GM23338 (cell line): Measurements from ENCODE around the gene FAM13A. TPM values are rescaled to one million over a fixed set of nuclear protein-coding genes. Genes with fewer than 3 reads are reported as not detected.

Source experiments
- ATAC-seq: fragments of 200-7000 bp; cut with Tn5 transposase; 3 replicates; pipeline ENCODE4 v1.9.1; 2020
- DNase-seq: peaks from one replicate; pipeline ENCODE4 v3.0.0-alpha.2; 2015; ENCODE audit warnings: low spot score
- H2AFZ ChIP-seq: fragments of 200-600 bp; sonication (generic); 2 replicates; pipeline ENCODE4 v1.8.0; 2016; ENCODE audit warnings: antibody characterized with exemption, mild to moderate bottlenecking, moderate library complexity
- H3F3A ChIP-seq: fragments of 200-600 bp; sonication (generic); replicated peaks from 2 replicates; pipeline ENCODE4 v1.8.0; 2017; ENCODE audit warnings: antibody characterized with exemption, mixed run types, low read depth
- H3K27ac ChIP-seq: fragments of 200-600 bp; sonication (generic); 2 replicates; pipeline ENCODE4 v1.6.1; 2016; ENCODE audit warnings: low read depth
- H3K27me3 ChIP-seq: fragments of 200-600 bp; sonication (generic); 2 replicates; pipeline ENCODE4 v1.8.0; 2016; ENCODE audit warnings: mild to moderate bottlenecking, mixed run types, moderate library complexity; ENCODE audit not compliant: insufficient read depth
- H3K36me3 ChIP-seq: fragments of 200-600 bp; sonication (generic); 2 replicates; pipeline ENCODE4 v1.8.0; 2016; ENCODE audit warnings: mild to moderate bottlenecking; ENCODE audit not compliant: insufficient read depth
- H3K4me1 ChIP-seq: fragments of 200-600 bp; sonication (generic); 2 replicates; pipeline ENCODE4 v1.8.0; 2016; ENCODE audit warnings: mild to moderate bottlenecking, moderate library complexity; ENCODE audit not compliant: insufficient read depth
- H3K4me2 ChIP-seq: fragments of 200-600 bp; sonication (generic); 2 replicates; pipeline ENCODE4 v1.7.1; 2017; ENCODE audit warnings: mixed run types
- H3K4me3 ChIP-seq: fragments of 200-600 bp; sonication (generic); 2 replicates; pipeline ENCODE4 v1.6.1; 2016; ENCODE audit warnings: mixed run types
- H3K79me2 ChIP-seq: fragments of 200-600 bp; sonication (generic); replicated peaks from 2 replicates; pipeline ENCODE4 v1.8.0; 2017; ENCODE audit warnings: mild to moderate bottlenecking; ENCODE audit not compliant: insufficient read depth
- H3K9me2 ChIP-seq: fragments of 200-600 bp; sonication (generic); 2 replicates; pipeline ENCODE4 v1.8.0; 2017; ENCODE audit not compliant: insufficient read depth
- H4K20me1 ChIP-seq: fragments of 200-600 bp; sonication (generic); replicated peaks from 2 replicates; pipeline ENCODE4 v1.8.0; 2017; ENCODE audit warnings: mild to moderate bottlenecking; ENCODE audit not compliant: insufficient read depth
- H3K27ac Mint-ChIP-seq: 2 replicates; pipeline ENCODE4 v1.8.0; 2020; ENCODE audit warnings: inconsistent platforms, mild to moderate bottlenecking, moderate library complexity, mixed read lengths
- H3K27me3 Mint-ChIP-seq: 3 replicates; pipeline ENCODE4 v1.8.0; 2022; ENCODE audit warnings: low read depth, mild to moderate bottlenecking, moderate library complexity, mixed read lengths, inconsistent platforms; ENCODE audit not compliant: insufficient read depth, poor library complexity
- H3K36me3 Mint-ChIP-seq: 3 replicates; pipeline ENCODE4 v1.8.0; 2021; ENCODE audit warnings: low read depth, mild to moderate bottlenecking, inconsistent platforms, moderate library complexity, mixed read lengths
- H3K4me1 Mint-ChIP-seq: 3 replicates; pipeline ENCODE4 v1.8.0; 2020; ENCODE audit warnings: mild to moderate bottlenecking, inconsistent platforms, mixed read lengths
- H3K4me3 Mint-ChIP-seq: 3 replicates; pipeline ENCODE4 v1.8.0; 2021; ENCODE audit warnings: moderate library complexity, mild to moderate bottlenecking, inconsistent platforms, mixed read lengths
- H3K9me3 Mint-ChIP-seq: 3 replicates; pipeline ENCODE4 v1.8.0; 2020; ENCODE audit warnings: moderate library complexity, mild to moderate bottlenecking, inconsistent platforms, mixed read lengths
- EZH2phosphoT487 ChIP-seq: fragments of 200-600 bp; sonication (generic); IDR thresholded peaks from one replicate; pipeline ENCODE4 v1.8.1; 2018; ENCODE audit warnings: antibody characterized with exemption; ENCODE audit not compliant: unreplicated experiment
- POLR2AphosphoS5 ChIP-seq: IDR thresholded peaks from 2 replicates; pipeline ENCODE4 v1.6.1; 2016; ENCODE audit warnings: antibody characterized with exemption, low read depth
- STAT1 ChIP-seq: IDR thresholded peaks from one replicate; pipeline ENCODE4 v1.6.1; 2016; ENCODE audit warnings: antibody characterized with exemption; ENCODE audit not compliant: unreplicated experiment
- ZNF331 ChIP-seq: fragments of 250-450 bp; sonication (Bioruptor Pico); IDR thresholded peaks from 2 replicates; pipeline ENCODE4 v1.5.0; 2020; ENCODE audit warnings: low read depth, mild to moderate bottlenecking, moderate library complexity
- polyA plus RNA-seq: library from polyadenylated mRNA; unstranded; fragments of >200 nt; fragmentation: Nextera tagmentation; extraction: Ambion mirVana; gene quantifications from 2 replicates; pipeline ENCODE4 v1.2.1, GENCODE V29; 2016
- total RNA-seq: library from RNA; depleted of rRNA; stranded (reverse); fragments of >200 nt; shearing (Covaris generic); gene quantifications from 2 replicates; pipeline ENCODE4 v1.2.3, GENCODE V29; 2014
- TF ChIP-seq, protein P1 (sequence below): fragments of 250-450 bp; sonication (Bioruptor Pico); IDR thresholded peaks from 2 replicates; pipeline ENCODE4 v1.5.0; 2020; ENCODE audit warnings: mild to moderate bottlenecking, moderate library complexity
- TF ChIP-seq, protein P2 (sequence below): IDR thresholded peaks from one replicate; pipeline ENCODE4 v1.6.1; 2018; ENCODE audit warnings: antibody characterized with exemption; ENCODE audit not compliant: unreplicated experiment
- TF ChIP-seq, protein P3 (sequence below), 2 experiments: fragments of 200-600 bp in 1 of 2; sonication (generic) in 1 of 2; conservative IDR thresholded peaks; 2 replicates each; pipeline versions ENCODE4 v1.5.1 to v1.6.1; 2016 to 2017; ENCODE audit warnings: antibody characterized with exemption in 2 of 2, low read depth in 2 of 2, mild to moderate bottlenecking in 2 of 2, moderate library complexity in 1 of 2

Gene FAM13A
- total and polyA plus RNA-seq, 2 experiments from 2014 or later: 13.9 to 28.4 TPM

DNA sequence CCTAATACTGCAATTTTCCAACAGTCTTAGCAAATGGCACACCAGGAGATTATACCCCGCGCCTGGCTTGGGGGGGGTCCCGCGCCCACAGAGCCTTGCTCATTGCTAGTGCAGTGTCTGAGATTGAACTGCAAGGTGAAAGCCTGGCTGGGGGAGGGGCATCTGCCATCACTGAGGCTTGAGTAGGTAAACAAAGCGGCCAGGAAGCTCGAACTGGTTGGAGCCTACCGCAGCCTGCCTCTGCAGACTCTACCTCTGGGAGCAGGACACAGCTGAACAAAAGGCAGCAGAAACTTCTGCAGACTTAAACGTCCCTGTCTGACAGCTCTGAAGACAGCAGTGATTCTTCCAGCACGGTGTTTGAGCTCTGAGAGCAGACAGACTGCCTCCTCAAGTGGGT, 186.6 kb downstream of the FAM13A start:
- Mint-ChIP-seq H3K9me3 (peaks cover 26% of the 10 kb centered on the region; the same call in 2 of the 3 replicates), H3K4me1 (no peaks in the 10 kb centered on the region), H3K36me3 (peaks cover 28% of the 10 kb centered on the region; the same call in 2 of the 3 replicates), H3K4me3 (no peak overlapping the region), H3K27ac (no peak overlapping the region), H3K27me3 (no peaks in the 10 kb centered on the region)
- no peaks in the 10 kb centered on the region for H3K4me1 ChIP-seq
- H3K4me2 ChIP-seq: no peak overlapping the region
- H4K20me1 ChIP-seq: no peaks in the 10 kb centered on the region
- H3K79me2 ChIP-seq: no peaks in the 10 kb centered on the region; the same call in 1 of the 2 replicates
- H2AFZ ChIP-seq: no peak overlapping the region
- no peaks in the 10 kb centered on the region for H3K27me3 ChIP-seq
- DNase-seq (no peak), ATAC-seq (no peak)
- H3K27ac ChIP-seq: no peak overlapping the region
- H3F3A ChIP-seq: no peaks in the 10 kb centered on the region
- peaks cover 8% of the 10 kb centered on the region; the same call in 1 of the 2 replicates for H3K36me3 ChIP-seq
- H3K9me2 ChIP-seq: no peaks in the 10 kb centered on the region
- H3K4me3 ChIP-seq: no peak overlapping the region
- no peak for TF ChIP-seq ZNF331 (CRISPR knock-in tag)
- TF ChIP-seq, protein P1, sequence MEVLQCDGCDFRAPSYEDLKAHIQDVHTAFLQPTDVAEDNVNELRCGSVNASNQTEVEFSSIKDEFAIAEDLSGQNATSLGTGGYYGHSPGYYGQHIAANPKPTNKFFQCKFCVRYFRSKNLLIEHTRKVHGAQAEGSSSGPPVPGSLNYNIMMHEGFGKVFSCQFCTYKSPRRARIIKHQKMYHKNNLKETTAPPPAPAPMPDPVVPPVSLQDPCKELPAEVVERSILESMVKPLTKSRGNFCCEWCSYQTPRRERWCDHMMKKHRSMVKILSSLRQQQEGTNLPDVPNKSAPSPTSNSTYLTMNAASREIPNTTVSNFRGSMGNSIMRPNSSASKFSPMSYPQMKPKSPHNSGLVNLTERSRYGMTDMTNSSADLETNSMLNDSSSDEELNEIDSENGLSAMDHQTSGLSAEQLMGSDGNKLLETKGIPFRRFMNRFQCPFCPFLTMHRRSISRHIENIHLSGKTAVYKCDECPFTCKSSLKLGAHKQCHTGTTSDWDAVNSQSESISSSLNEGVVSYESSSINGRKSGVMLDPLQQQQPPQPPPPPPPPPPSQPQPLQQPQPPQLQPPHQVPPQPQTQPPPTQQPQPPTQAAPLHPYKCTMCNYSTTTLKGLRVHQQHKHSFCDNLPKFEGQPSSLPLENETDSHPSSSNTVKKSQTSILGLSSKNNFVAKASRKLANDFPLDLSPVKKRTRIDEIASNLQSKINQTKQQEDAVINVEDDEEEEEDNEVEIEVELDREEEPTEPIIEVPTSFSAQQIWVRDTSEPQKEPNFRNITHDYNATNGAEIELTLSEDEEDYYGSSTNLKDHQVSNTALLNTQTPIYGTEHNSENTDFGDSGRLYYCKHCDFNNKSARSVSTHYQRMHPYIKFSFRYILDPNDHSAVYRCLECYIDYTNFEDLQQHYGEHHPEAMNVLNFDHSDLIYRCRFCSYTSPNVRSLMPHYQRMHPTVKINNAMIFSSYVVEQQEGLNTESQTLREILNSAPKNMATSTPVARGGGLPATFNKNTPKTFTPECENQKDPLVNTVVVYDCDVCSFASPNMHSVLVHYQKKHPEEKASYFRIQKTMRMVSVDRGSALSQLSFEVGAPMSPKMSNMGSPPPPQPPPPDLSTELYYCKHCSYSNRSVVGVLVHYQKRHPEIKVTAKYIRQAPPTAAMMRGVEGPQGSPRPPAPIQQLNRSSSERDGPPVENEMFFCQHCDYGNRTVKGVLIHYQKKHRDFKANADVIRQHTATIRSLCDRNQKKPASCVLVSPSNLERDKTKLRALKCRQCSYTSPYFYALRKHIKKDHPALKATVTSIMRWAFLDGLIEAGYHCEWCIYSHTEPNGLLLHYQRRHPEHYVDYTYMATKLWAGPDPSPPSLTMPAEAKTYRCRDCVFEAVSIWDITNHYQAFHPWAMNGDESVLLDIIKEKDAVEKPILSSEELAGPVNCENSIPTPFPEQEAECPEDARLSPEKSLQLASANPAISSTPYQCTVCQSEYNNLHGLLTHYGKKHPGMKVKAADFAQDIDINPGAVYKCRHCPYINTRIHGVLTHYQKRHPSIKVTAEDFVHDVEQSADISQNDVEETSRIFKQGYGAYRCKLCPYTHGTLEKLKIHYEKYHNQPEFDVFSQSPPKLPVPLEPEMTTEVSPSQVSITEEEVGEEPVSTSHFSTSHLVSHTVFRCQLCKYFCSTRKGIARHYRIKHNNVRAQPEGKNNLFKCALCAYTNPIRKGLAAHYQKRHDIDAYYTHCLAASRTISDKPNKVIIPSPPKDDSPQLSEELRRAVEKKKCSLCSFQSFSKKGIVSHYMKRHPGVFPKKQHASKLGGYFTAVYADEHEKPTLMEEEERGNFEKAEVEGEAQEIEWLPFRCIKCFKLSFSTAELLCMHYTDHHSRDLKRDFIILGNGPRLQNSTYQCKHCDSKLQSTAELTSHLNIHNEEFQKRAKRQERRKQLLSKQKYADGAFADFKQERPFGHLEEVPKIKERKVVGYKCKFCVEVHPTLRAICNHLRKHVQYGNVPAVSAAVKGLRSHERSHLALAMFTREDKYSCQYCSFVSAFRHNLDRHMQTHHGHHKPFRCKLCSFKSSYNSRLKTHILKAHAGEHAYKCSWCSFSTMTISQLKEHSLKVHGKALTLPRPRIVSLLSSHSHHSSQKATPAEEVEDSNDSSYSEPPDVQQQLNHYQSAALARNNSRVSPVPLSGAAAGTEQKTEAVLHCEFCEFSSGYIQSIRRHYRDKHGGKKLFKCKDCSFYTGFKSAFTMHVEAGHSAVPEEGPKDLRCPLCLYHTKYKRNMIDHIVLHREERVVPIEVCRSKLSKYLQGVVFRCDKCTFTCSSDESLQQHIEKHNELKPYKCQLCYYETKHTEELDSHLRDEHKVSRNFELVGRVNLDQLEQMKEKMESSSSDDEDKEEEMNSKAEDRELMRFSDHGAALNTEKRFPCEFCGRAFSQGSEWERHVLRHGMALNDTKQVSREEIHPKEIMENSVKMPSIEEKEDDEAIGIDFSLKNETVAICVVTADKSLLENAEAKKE (CRISPR knock-in tag): no peak
- no peak for TF ChIP-seq EZH2phosphoT487
- TF ChIP-seq, protein P2, sequence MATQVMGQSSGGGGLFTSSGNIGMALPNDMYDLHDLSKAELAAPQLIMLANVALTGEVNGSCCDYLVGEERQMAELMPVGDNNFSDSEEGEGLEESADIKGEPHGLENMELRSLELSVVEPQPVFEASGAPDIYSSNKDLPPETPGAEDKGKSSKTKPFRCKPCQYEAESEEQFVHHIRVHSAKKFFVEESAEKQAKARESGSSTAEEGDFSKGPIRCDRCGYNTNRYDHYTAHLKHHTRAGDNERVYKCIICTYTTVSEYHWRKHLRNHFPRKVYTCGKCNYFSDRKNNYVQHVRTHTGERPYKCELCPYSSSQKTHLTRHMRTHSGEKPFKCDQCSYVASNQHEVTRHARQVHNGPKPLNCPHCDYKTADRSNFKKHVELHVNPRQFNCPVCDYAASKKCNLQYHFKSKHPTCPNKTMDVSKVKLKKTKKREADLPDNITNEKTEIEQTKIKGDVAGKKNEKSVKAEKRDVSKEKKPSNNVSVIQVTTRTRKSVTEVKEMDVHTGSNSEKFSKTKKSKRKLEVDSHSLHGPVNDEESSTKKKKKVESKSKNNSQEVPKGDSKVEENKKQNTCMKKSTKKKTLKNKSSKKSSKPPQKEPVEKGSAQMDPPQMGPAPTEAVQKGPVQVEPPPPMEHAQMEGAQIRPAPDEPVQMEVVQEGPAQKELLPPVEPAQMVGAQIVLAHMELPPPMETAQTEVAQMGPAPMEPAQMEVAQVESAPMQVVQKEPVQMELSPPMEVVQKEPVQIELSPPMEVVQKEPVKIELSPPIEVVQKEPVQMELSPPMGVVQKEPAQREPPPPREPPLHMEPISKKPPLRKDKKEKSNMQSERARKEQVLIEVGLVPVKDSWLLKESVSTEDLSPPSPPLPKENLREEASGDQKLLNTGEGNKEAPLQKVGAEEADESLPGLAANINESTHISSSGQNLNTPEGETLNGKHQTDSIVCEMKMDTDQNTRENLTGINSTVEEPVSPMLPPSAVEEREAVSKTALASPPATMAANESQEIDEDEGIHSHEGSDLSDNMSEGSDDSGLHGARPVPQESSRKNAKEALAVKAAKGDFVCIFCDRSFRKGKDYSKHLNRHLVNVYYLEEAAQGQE: no peak
- TF ChIP-seq POLR2AphosphoS5: no peak
- TF ChIP-seq, protein P3, sequence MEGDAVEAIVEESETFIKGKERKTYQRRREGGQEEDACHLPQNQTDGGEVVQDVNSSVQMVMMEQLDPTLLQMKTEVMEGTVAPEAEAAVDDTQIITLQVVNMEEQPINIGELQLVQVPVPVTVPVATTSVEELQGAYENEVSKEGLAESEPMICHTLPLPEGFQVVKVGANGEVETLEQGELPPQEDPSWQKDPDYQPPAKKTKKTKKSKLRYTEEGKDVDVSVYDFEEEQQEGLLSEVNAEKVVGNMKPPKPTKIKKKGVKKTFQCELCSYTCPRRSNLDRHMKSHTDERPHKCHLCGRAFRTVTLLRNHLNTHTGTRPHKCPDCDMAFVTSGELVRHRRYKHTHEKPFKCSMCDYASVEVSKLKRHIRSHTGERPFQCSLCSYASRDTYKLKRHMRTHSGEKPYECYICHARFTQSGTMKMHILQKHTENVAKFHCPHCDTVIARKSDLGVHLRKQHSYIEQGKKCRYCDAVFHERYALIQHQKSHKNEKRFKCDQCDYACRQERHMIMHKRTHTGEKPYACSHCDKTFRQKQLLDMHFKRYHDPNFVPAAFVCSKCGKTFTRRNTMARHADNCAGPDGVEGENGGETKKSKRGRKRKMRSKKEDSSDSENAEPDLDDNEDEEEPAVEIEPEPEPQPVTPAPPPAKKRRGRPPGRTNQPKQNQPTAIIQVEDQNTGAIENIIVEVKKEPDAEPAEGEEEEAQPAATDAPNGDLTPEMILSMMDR (conservative IDR thresholded peaks at IDR 0.05; ENCODE audit: low read depth in 2 of 2): no peak
- TF ChIP-seq STAT1: no peak
